GM23338 (cell line): ENCODE measurements around the gene DCLK2.

Experiments used
- CREB1 ChIP-seq: fragments of 250-450 bp; sonication (Bioruptor Pico); IDR thresholded peaks from 2 replicates; pipeline ENCODE4 v1.5.0; 2020; ENCODE audit warnings: low read depth, mild to moderate bottlenecking, moderate library complexity
- EZH2 ChIP-seq: fragments of 200-600 bp; sonication (generic); IDR thresholded peaks from one replicate; pipeline ENCODE4 v1.8.0; 2017; ENCODE audit warnings: antibody characterized with exemption, mild to moderate bottlenecking, low read depth; ENCODE audit not compliant: unreplicated experiment
- EZH2phosphoT487 ChIP-seq: fragments of 200-600 bp; sonication (generic); IDR thresholded peaks from one replicate; pipeline ENCODE4 v1.8.1; 2018; ENCODE audit warnings: antibody characterized with exemption; ENCODE audit not compliant: unreplicated experiment
- JUNB ChIP-seq: IDR thresholded peaks from one replicate; pipeline ENCODE4 v1.6.1; 2016; ENCODE audit warnings: antibody characterized with exemption; ENCODE audit not compliant: unreplicated experiment
- NANOG ChIP-seq: IDR thresholded peaks from 2 replicates; pipeline ENCODE4 v1.6.1; 2016; ENCODE audit warnings: antibody characterized with exemption, borderline replicate concordance
- POLR2AphosphoS5 ChIP-seq: IDR thresholded peaks from 2 replicates; pipeline ENCODE4 v1.6.1; 2016; ENCODE audit warnings: antibody characterized with exemption, low read depth
- STAT1 ChIP-seq: IDR thresholded peaks from one replicate; pipeline ENCODE4 v1.6.1; 2016; ENCODE audit warnings: antibody characterized with exemption; ENCODE audit not compliant: unreplicated experiment
- TF ChIP-seq, protein P1 (sequence below), 2 experiments: fragments of 200-600 bp in 1 of 2; sonication (generic) in 1 of 2; conservative IDR thresholded peaks; 2 replicates each; pipeline versions ENCODE4 v1.5.1 to v1.6.1; 2016 to 2017; ENCODE audit warnings: antibody characterized with exemption in 2 of 2, low read depth in 2 of 2, mild to moderate bottlenecking in 2 of 2, moderate library complexity in 1 of 2
- TF ChIP-seq, protein P2 (sequence below): IDR thresholded peaks from one replicate; pipeline ENCODE4 v1.6.1; 2018; ENCODE audit warnings: antibody characterized with exemption; ENCODE audit not compliant: unreplicated experiment
- TF ChIP-seq, protein P3 (sequence below): IDR thresholded peaks from 2 replicates; pipeline ENCODE4 v1.6.1; 2016; ENCODE audit warnings: antibody characterized with exemption

DNA sequence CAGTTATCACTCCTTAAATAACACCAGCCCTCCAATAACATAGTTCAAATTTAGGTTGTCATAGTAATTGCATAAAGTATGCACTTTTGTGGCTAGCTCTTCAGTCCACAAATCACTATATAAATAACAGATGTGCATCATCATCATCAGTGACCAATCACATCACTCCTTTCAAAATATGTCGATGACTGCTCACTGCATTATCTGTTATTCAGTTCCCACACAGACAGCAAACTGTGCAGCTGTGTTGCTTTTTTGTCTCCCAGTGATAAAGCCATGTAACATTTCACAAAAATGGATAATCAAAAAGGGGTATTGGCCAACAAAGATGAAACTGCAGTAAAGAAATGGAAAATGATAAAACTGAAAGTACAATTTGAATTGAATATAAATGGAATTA is 205.4 kb downstream of the DCLK2 start:
- TF ChIP-seq, protein P1, sequence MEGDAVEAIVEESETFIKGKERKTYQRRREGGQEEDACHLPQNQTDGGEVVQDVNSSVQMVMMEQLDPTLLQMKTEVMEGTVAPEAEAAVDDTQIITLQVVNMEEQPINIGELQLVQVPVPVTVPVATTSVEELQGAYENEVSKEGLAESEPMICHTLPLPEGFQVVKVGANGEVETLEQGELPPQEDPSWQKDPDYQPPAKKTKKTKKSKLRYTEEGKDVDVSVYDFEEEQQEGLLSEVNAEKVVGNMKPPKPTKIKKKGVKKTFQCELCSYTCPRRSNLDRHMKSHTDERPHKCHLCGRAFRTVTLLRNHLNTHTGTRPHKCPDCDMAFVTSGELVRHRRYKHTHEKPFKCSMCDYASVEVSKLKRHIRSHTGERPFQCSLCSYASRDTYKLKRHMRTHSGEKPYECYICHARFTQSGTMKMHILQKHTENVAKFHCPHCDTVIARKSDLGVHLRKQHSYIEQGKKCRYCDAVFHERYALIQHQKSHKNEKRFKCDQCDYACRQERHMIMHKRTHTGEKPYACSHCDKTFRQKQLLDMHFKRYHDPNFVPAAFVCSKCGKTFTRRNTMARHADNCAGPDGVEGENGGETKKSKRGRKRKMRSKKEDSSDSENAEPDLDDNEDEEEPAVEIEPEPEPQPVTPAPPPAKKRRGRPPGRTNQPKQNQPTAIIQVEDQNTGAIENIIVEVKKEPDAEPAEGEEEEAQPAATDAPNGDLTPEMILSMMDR (conservative IDR thresholded peaks at IDR 0.05; ENCODE audit: low read depth in 2 of 2) = no peak
- TF ChIP-seq EZH2 (no peak), JUNB (no peak), POLR2AphosphoS5 (no peak), EZH2phosphoT487 (no peak), CREB1 (no peak), STAT1 (no peak), NANOG (no peak)
- TF ChIP-seq, protein P2, sequence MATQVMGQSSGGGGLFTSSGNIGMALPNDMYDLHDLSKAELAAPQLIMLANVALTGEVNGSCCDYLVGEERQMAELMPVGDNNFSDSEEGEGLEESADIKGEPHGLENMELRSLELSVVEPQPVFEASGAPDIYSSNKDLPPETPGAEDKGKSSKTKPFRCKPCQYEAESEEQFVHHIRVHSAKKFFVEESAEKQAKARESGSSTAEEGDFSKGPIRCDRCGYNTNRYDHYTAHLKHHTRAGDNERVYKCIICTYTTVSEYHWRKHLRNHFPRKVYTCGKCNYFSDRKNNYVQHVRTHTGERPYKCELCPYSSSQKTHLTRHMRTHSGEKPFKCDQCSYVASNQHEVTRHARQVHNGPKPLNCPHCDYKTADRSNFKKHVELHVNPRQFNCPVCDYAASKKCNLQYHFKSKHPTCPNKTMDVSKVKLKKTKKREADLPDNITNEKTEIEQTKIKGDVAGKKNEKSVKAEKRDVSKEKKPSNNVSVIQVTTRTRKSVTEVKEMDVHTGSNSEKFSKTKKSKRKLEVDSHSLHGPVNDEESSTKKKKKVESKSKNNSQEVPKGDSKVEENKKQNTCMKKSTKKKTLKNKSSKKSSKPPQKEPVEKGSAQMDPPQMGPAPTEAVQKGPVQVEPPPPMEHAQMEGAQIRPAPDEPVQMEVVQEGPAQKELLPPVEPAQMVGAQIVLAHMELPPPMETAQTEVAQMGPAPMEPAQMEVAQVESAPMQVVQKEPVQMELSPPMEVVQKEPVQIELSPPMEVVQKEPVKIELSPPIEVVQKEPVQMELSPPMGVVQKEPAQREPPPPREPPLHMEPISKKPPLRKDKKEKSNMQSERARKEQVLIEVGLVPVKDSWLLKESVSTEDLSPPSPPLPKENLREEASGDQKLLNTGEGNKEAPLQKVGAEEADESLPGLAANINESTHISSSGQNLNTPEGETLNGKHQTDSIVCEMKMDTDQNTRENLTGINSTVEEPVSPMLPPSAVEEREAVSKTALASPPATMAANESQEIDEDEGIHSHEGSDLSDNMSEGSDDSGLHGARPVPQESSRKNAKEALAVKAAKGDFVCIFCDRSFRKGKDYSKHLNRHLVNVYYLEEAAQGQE = no peak
- TF ChIP-seq, protein P3, sequence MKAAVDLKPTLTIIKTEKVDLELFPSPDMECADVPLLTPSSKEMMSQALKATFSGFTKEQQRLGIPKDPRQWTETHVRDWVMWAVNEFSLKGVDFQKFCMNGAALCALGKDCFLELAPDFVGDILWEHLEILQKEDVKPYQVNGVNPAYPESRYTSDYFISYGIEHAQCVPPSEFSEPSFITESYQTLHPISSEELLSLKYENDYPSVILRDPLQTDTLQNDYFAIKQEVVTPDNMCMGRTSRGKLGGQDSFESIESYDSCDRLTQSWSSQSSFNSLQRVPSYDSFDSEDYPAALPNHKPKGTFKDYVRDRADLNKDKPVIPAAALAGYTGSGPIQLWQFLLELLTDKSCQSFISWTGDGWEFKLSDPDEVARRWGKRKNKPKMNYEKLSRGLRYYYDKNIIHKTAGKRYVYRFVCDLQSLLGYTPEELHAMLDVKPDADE = no peak
